ENCODE results near the gene MXRA7.

Gene MXRA7

GRCh38 chr17:76721463-76721862, 10.7 kb upstream of the MXRA7 start:
- peak overlapping the region; percentile 29; the same call in 1 of the 2 replicates for H3K27ac ChIP-seq
- CTCF ChIA-PET, result no interaction called here
- DNase-seq (ENCODE audit: low spot score), result no peak
- no peak for TF ChIP-seq CTCF (conservative IDR thresholded peaks at IDR 0.05; ENCODE audit: low read depth)
- POLR2A ChIA-PET (ENCODE audit: low non-redundant PET), result no interaction called here

GRCh38 chr17:76720941-76721340, 10.2 kb upstream of the MXRA7 start:
- TF ChIP-seq CTCF (conservative IDR thresholded peaks at IDR 0.05; ENCODE audit: low read depth), result no peak
- CTCF ChIA-PET, result no interaction called here
- no peak for DNase-seq (ENCODE audit: low spot score)
- peak overlapping the region; percentile 29; the same call in 1 of the 2 replicates for H3K27ac ChIP-seq
- POLR2A ChIA-PET (ENCODE audit: low non-redundant PET), result no interaction called here

- ChIA-PET POLR2A (ENCODE audit: low non-redundant PET) (no interaction called here), CTCF (no interaction called here)
- no peak for TF ChIP-seq CTCF (conservative IDR thresholded peaks at IDR 0.05; ENCODE audit: low read depth)
- peak overlapping the region; percentile 20 for H3K27ac ChIP-seq
- DNase-seq (ENCODE audit: low spot score), result no peak
Observed at GRCh38 chr17:76720211-76720610, 9.4 kb upstream of the MXRA7 start.

GRCh38 chr17:76718516-76718915, 7.8 kb upstream of the MXRA7 start:
- TF ChIP-seq CTCF (conservative IDR thresholded peaks at IDR 0.05; ENCODE audit: low read depth), result no peak
- ChIA-PET CTCF (interaction anchor here (0.7 kb wide), 1 partner anchor 89 kb away, joined by 6 read pairs; no protein-coding TSS in a partner anchor), POLR2A (ENCODE audit: low non-redundant PET) (no interaction called here)

GRCh38 chr17:76716839-76717215, 6.1 kb upstream of the MXRA7 start:
- peak overlapping the region; percentile 88 for H3K27ac ChIP-seq
- ChIA-PET CTCF (interaction anchor here (0.6 to 1.5 kb wide), 2 partner anchors 11 to 194 kb away, joined by 3 to 4 read pairs; no protein-coding TSS in a partner anchor), POLR2A (ENCODE audit: low non-redundant PET) (interaction anchor here (0.6 kb wide), 1 partner anchor 1566 kb away, joined by 8 read pairs; no protein-coding TSS in a partner anchor)
- TF ChIP-seq CTCF (conservative IDR thresholded peaks at IDR 0.05; ENCODE audit: low read depth), result no peak
- no peak for DNase-seq (ENCODE audit: low spot score)

More at GRCh38 chr17:76718516-76718915, 7.8 kb upstream of the MXRA7 start:
- H3K27ac ChIP-seq, result peak overlapping the region; percentile 68
- no peak for DNase-seq (ENCODE audit: low spot score)

- TF ChIP-seq CTCF (conservative IDR thresholded peaks at IDR 0.05; ENCODE audit: low read depth), result no peak
- DNase-seq (ENCODE audit: low spot score), result no peak
- peak overlapping the region; percentile 88 for H3K27ac ChIP-seq
- POLR2A ChIA-PET (ENCODE audit: low non-redundant PET), result interaction anchor here (0.6 kb wide), 1 partner anchor 1566 kb away, joined by 8 read pairs; no protein-coding TSS in a partner anchor
- CTCF ChIA-PET, result interaction anchor here (1.5 kb wide), 1 partner anchor 193 kb away, joined by 4 read pairs; no protein-coding TSS in a partner anchor
Observed at GRCh38 chr17:76716146-76716838, 5.5 kb upstream of the MXRA7 start.
